ENCODE results near the gene PNPLA6.

GRCh38 chr19:7597689-7598088, 62.2 kb downstream of the PNPLA6 start:
- no peak for TF ChIP-seq CTCF (IDR thresholded peaks at IDR 0.05; ENCODE audit: control extremely low read depth in 1 of 3, insufficient read depth in 1 of 3, low read depth in 1 of 3, low read length in 3 of 3)
- no peak for TF ChIP-seq TBP (IDR thresholded peaks at IDR 0.05; ENCODE audit: low read depth, low read length)
- TF ChIP-seq GTF2F1 (IDR thresholded peaks at IDR 0.05; ENCODE audit: borderline replicate concordance, low read depth, low read length), result no peak
- TF ChIP-seq GABPA (IDR thresholded peaks at IDR 0.05; ENCODE audit: borderline replicate concordance, insufficient read depth, low read length), result no peak

Measured in H1 (cell line).